ENCODE data around the gene CAMSAP1.

The CAMSAP1 gene

GRCh38 chr9:135884328-135885035 is 22.9 kb downstream of the CAMSAP1 start:
- no peak for DNase-seq (ENCODE audit: insufficient read length, low spot score)
- no peak for FAIRE-seq

GRCh38 chr9:135883410-135884089 is 23.8 kb downstream of the CAMSAP1 start:
- FAIRE-seq (no peak), DNase-seq (ENCODE audit: insufficient read length, low spot score) (no peak)

GRCh38 chr9:135882011-135882410 is 25.3 kb downstream of the CAMSAP1 start:
- DNase-seq (ENCODE audit: insufficient read length, low spot score) (no peak), FAIRE-seq (no peak)

GRCh38 chr9:135880438-135880837 is 26.9 kb downstream of the CAMSAP1 start:
- no peak for FAIRE-seq

GRCh38 chr9:135879619-135880018 is 27.7 kb downstream of the CAMSAP1 start:
- DNase-seq (ENCODE audit: insufficient read length, low spot score) (no peak), FAIRE-seq (no peak)

More at GRCh38 chr9:135880438-135880837, 26.9 kb downstream of the CAMSAP1 start:
- no peak for DNase-seq (ENCODE audit: insufficient read length, low spot score)

GRCh38 chr9:135879237-135879601 is 28.1 kb downstream of the CAMSAP1 start:
- DNase-seq (ENCODE audit: insufficient read length, low spot score) (no peak), FAIRE-seq (no peak)

GRCh38 chr9:135878528-135879236 is 28.7 kb downstream of the CAMSAP1 start:
- FAIRE-seq: no peak

GRCh38 chr9:135877791-135878527 is 29.4 kb downstream of the CAMSAP1 start:
- FAIRE-seq (no peak), DNase-seq (ENCODE audit: insufficient read length, low spot score) (no peak)

More at GRCh38 chr9:135878528-135879236, 28.7 kb downstream of the CAMSAP1 start:
- DNase-seq (ENCODE audit: insufficient read length, low spot score): no peak

- no peak for FAIRE-seq
- DNase-seq (ENCODE audit: insufficient read length, low spot score): no peak
These were observed 30.4 kb downstream of the CAMSAP1 start for GRCh38 chr9:135876936-135877335.

- FAIRE-seq (no peak), DNase-seq (ENCODE audit: insufficient read length, low spot score) (no peak)
These were observed 32.5 kb downstream of the CAMSAP1 start for GRCh38 chr9:135874859-135875258.

- FAIRE-seq (no peak), DNase-seq (ENCODE audit: insufficient read length, low spot score) (no peak)
These were observed 37.4 kb downstream of the CAMSAP1 start for GRCh38 chr9:135869909-135870308.

GRCh38 chr9:135865531-135865930 is 41.8 kb downstream of the CAMSAP1 start:
- FAIRE-seq (no peak), DNase-seq (ENCODE audit: insufficient read length, low spot score) (no peak)

GRCh38 chr9:135864447-135865049 is 42.8 kb downstream of the CAMSAP1 start:
- FAIRE-seq (peak; percentile 75), DNase-seq (ENCODE audit: insufficient read length, low spot score) (peak; percentile 56)

GRCh38 chr9:135862809-135863208 is 44.5 kb downstream of the CAMSAP1 start:
- no peak for FAIRE-seq

GRCh38 chr9:135858491-135859185 is 48.7 kb downstream of the CAMSAP1 start:
- DNase-seq (ENCODE audit: insufficient read length, low spot score): no peak
- FAIRE-seq: no peak

More at GRCh38 chr9:135862809-135863208, 44.5 kb downstream of the CAMSAP1 start:
- no peak for DNase-seq (ENCODE audit: insufficient read length, low spot score)

- FAIRE-seq (no peak), DNase-seq (ENCODE audit: insufficient read length, low spot score) (no peak)
These were observed 49.5 kb downstream of the CAMSAP1 start for GRCh38 chr9:135857843-135858242.

GRCh38 chr9:135857371-135857786 is 50.0 kb downstream of the CAMSAP1 start:
- FAIRE-seq (no peak), DNase-seq (ENCODE audit: insufficient read length, low spot score) (no peak)

- FAIRE-seq (no peak), DNase-seq (ENCODE audit: insufficient read length, low spot score) (no peak)
These were observed 55.6 kb downstream of the CAMSAP1 start for GRCh38 chr9:135851748-135852147.

- FAIRE-seq: no peak
- no peak for DNase-seq (ENCODE audit: insufficient read length, low spot score)
These were observed 56.6 kb downstream of the CAMSAP1 start for GRCh38 chr9:135850737-135851136.

- FAIRE-seq (no peak), DNase-seq (ENCODE audit: insufficient read length, low spot score) (no peak)
These were observed 58.2 kb downstream of the CAMSAP1 start for GRCh38 chr9:135849181-135849580.
